Measurements from ENCODE around the gene NBEAL2.

DNA sequence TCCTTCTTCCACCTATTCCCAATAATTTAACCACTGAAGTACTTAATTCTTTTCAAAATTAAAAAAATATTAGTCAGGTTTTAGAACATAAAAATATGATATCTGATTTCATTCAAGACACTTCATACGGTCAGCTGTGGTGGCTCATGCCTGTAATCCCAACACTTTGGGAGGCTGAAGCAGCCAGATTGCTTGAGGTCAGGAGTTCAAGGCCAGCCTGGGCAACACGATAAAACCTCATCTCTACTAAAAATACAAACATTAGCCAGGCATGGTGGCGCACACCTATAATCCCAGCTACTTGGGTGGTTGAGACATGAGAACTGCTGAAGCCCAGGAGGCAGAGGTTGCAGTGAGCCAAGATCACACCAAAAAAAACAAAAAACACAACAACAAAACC, 56.7 kb downstream of the NBEAL2 start:
- TF ChIP-seq TAF1 (IDR thresholded peaks at IDR 0.05; ENCODE audit: borderline replicate concordance, low read depth, low read length) (no peak), POLR2A (IDR thresholded peaks at IDR 0.05; ENCODE audit: low read depth, low read length) (no peak)

Measured in GM12892 (cell line).